Suppressor macrophage treated with lipopolysaccharide for 4 hours (primary cell): ENCODE results near the gene DNAJC1.
A peak's percentile ranks its signal among the peaks of the same experiment; 100 is the strongest.
"Not testable (repeated sequence)": the region's sequence is repeated elsewhere in the genome, so short reads cannot be mapped to it uniquely, and the experiment has no call there.

ENCODE experiments used
- DNase-seq: peaks from one replicate; pipeline ENCODE4 v3.0.0-alpha.2; 2020

The DNAJC1 gene

GRCh38 chr10:21724020-21724589 is 279.4 kb downstream of the DNAJC1 start:
- DNase-seq = no peak

- DNase-seq = no peak
Observed at GRCh38 chr10:21722209-21722608, 281.3 kb downstream of the DNAJC1 start.

GRCh38 chr10:21721000-21721665 is 282.4 kb downstream of the DNAJC1 start:
- DNase-seq = no peak

GRCh38 chr10:21720090-21720489 is 283.4 kb downstream of the DNAJC1 start:
- DNase-seq = no peak

- DNase-seq = no peak
Observed at GRCh38 chr10:21719502-21719901, 284.0 kb downstream of the DNAJC1 start.

- not testable (repeated sequence) for DNase-seq
Observed at GRCh38 chr10:21717437-21718054, 286.0 kb downstream of the DNAJC1 start.

- peak; percentile 20 for DNase-seq
Observed at GRCh38 chr10:21715531-21716195, 287.9 kb downstream of the DNAJC1 start.

GRCh38 chr10:21712975-21713374 is 290.6 kb downstream of the DNAJC1 start:
- no peak for DNase-seq

- DNase-seq = no peak
Observed at GRCh38 chr10:21707498-21707897, 296.0 kb downstream of the DNAJC1 start.
